Neuronal stem cell (in vitro differentiated cells): Measurements from ENCODE around the gene RSU1.

ENCODE experiments used
- DNase-seq: peaks from one replicate; pipeline ENCODE4 v3.0.0-alpha.2; 2013; ENCODE audit warnings: low spot score
- H2AFZ ChIP-seq: one replicate; pipeline ENCODE4 v1.6.1; 2013; ENCODE audit warnings: mild to moderate bottlenecking, low read length, inconsistent platforms
- H2AK5ac ChIP-seq: 2 replicates; pipeline ENCODE4 v1.6.1; 2013; ENCODE audit warnings: low read depth, mild to moderate bottlenecking, inconsistent platforms, low read length, moderate library complexity, mixed read lengths
- H2BK120ac ChIP-seq: 2 replicates; pipeline ENCODE4 v1.6.1; 2013; ENCODE audit warnings: low read depth, mild to moderate bottlenecking, inconsistent platforms, low read length, moderate library complexity, mixed read lengths
- H2BK12ac ChIP-seq: one replicate; pipeline ENCODE4 v1.6.1; 2013; ENCODE audit warnings: low read length, inconsistent platforms
- H2BK15ac ChIP-seq: 2 replicates; pipeline ENCODE4 v1.6.1; 2013; ENCODE audit warnings: mild to moderate bottlenecking, low read length, inconsistent platforms, mixed read lengths
- H2BK5ac ChIP-seq: one replicate; pipeline ENCODE4 v1.6.1; 2013; ENCODE audit warnings: inconsistent platforms, mild to moderate bottlenecking, low read length, moderate library complexity
- H3K14ac ChIP-seq: one replicate; pipeline ENCODE4 v1.6.1; 2013; ENCODE audit warnings: low read length, inconsistent platforms
- H3K18ac ChIP-seq: 2 replicates; pipeline ENCODE4 v1.6.1; 2013; ENCODE audit warnings: low read length, inconsistent platforms
- H3K23ac ChIP-seq: 2 replicates; pipeline ENCODE4 v1.6.1; 2013; ENCODE audit warnings: low read depth, mild to moderate bottlenecking, mixed read lengths, low read length, inconsistent platforms; ENCODE audit not compliant: poor library complexity
- H3K27ac ChIP-seq: replicated peaks from 3 replicates; pipeline ENCODE4 v1.5.1; 2013; ENCODE audit warnings: low read length, inconsistent platforms
- H3K27me3 ChIP-seq, 3 experiments: 2 replicates each; pipeline ENCODE4 v1.6.1; 2013; ENCODE audit warnings: low read length in 3 of 3, mild to moderate bottlenecking in 2 of 3, inconsistent platforms in 1 of 3, low read depth in 1 of 3, mixed read lengths in 1 of 3, moderate library complexity in 1 of 3; ENCODE audit not compliant: control insufficient read depth in 3 of 3, insufficient read depth in 3 of 3
- H3K36me3 ChIP-seq, 2 donors: replicated peaks in 1 of 2; 2 replicates each; pipeline ENCODE4 v1.6.1; 2013; ENCODE audit warnings: low read length in 2 of 2; ENCODE audit not compliant: control insufficient read depth in 2 of 2, insufficient read depth in 2 of 2
- H3K4ac ChIP-seq: 2 replicates; pipeline ENCODE4 v1.6.1; 2013; ENCODE audit warnings: inconsistent platforms, mild to moderate bottlenecking, low read length, moderate library complexity
- H3K4me1 ChIP-seq, 2 donors: 1 replicate in 1 of 2; 2 replicates in 1 of 2; pipeline ENCODE4 v1.6.1; 2013; ENCODE audit warnings: low read length in 2 of 2, low read depth in 1 of 2; ENCODE audit not compliant: control insufficient read depth in 2 of 2, insufficient read depth in 1 of 2
- H3K4me2 ChIP-seq: one replicate; pipeline ENCODE4 v1.6.1; 2013; ENCODE audit warnings: mild to moderate bottlenecking, low read length, inconsistent platforms; ENCODE audit not compliant: insufficient read depth, poor library complexity, severe bottlenecking
- H3K4me3 ChIP-seq, 2 donors: 2 replicates each; pipeline ENCODE4 v1.5.1; 2013; ENCODE audit warnings: low read length in 2 of 2, mild to moderate bottlenecking in 2 of 2, inconsistent platforms in 1 of 2, moderate library complexity in 1 of 2
- H3K79me1 ChIP-seq: one replicate; pipeline ENCODE4 v1.6.1; 2013; ENCODE audit warnings: low read depth, mild to moderate bottlenecking, inconsistent platforms, low read length, moderate library complexity
- H3K9ac ChIP-seq: one replicate; pipeline ENCODE4 v1.6.1; 2013; ENCODE audit warnings: mild to moderate bottlenecking, low read depth, low read length, inconsistent platforms; ENCODE audit not compliant: poor library complexity
- H3K9me3 ChIP-seq, 2 donors: replicated peaks in 1 of 2; 2 replicates each; pipeline versions ENCODE3 to v1.6.1; 2013; ENCODE audit warnings: low read length in 2 of 2, mild to moderate bottlenecking in 2 of 2, inconsistent platforms in 1 of 2, low read depth in 1 of 2, mixed read lengths in 1 of 2, moderate library complexity in 1 of 2; ENCODE audit not compliant: control insufficient read depth in 2 of 2, insufficient read depth in 1 of 2
- H4K8ac ChIP-seq: one replicate; pipeline ENCODE4 v1.6.1; 2013; ENCODE audit warnings: low read depth, mild to moderate bottlenecking, inconsistent platforms, low read length, moderate library complexity
- H4K91ac ChIP-seq: one replicate; pipeline ENCODE4 v1.6.1; 2013; ENCODE audit warnings: low read length, low read depth, mild to moderate bottlenecking, inconsistent platforms; ENCODE audit not compliant: poor library complexity
- WGBS, 2 donors: extraction: QIAGEN DNeasy Blood & Tissue Kit; methylation state at CpG; one replicate each; pipeline ENCODE4 v1.1.7; 2013; ENCODE audit warnings: missing lambda C conversion rate in 2 of 2, mixed read lengths in 1 of 2; ENCODE audit not compliant: insufficient read length in 2 of 2, insufficient replicate concordance in 1 of 2; ENCODE audit errors: extremely low coverage in 2 of 2; 5-methylcytosine and 5-hydroxymethylcytosine counted together

Gene RSU1

DNA sequence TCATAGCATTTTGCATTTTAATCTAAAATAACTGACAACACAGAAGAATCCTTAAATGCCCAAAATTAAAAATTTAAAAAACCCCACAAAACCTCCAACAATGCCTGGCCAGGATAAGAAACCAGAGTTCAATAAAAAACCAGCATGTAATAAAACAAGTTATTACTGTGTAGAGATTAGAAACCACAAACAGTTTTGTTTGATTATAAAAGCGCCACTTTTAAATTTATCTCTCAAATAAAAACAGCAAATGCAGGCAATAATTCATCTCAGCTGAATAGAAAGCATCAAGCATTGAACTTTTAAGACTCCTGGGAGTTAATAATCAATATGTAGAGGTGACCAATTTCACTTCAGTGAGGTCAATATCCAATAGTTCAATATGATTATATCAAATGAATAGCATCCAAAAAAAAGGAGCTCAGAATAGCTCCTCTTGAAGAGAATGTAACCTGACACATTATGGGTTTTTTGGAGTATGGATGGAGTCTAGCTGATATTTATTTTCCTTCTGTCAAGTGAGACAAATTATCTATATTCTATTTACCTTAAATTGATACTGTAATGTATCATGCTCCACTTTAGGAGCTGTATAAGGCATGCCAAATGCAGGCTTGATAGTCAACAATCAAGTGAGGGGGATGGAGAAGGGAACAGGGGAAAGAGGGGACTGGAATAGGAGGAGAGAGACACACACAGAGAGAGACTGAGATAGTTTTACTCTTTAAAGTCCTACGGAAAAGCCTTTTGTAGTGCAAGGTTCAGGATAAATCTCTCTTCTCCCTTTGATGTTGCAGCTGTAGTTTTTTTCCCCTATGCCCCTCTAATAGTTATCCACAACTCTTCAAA, 130.9 kb downstream of the RSU1 start:
- Histone ChIP-seq H2BK120ac (no peak overlapping the region), H3K18ac (no peak overlapping the region), H2BK12ac (no peak overlapping the region), H3K79me1 (no peaks in the 10 kb centered on the region), H4K91ac (no peak overlapping the region), H2AFZ (no peak overlapping the region), H3K14ac (no peak overlapping the region), H3K36me3 (no peaks in the 10 kb centered on the region), H2AK5ac (no peak overlapping the region), H3K4me1 (peaks cover 0 to 2% of the 10 kb centered on the region in 2 donors), H3K23ac (no peak overlapping the region), H3K9me3 (no peaks in the 10 kb centered on the region), H3K9ac (no peak overlapping the region), H4K8ac (no peak overlapping the region), H3K27ac (no peak overlapping the region), H3K4me2 (no peak overlapping the region), H2BK15ac (no peak overlapping the region), H3K4ac (no peak overlapping the region), H3K4me3 (no peak overlapping the region), H2BK5ac (no peak overlapping the region), H3K27me3 (no peaks in the 10 kb centered on the region)
- no peak for DNase-seq
- WGBS, 2 donors: no CpG with 5 or more reads among the region's 2 CpGs

DNA sequence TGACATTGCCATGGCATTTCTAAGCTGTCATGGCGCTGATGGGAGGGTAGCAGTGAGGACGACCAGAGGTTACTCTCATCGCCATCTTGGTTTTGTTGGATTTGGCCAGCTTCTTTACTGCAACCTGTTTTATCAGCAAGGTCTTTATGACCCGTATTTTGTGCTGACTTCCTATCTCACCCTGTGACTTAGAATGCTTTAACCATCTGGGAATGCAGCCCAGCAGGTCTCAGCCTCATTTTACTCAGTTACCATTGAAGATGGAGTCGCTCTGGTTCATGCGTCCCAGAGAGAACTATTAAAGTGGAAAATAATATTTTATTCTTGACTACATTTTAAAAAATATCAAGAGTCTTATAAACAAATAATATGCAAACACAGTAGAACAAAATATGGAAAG, 131.7 kb downstream of the RSU1 start:
- no peaks in the 10 kb centered on the region for H3K36me3 ChIP-seq
- H3K4me1 ChIP-seq: peaks cover 0 to 2% of the 10 kb centered on the region in 2 donors
- no peaks in the 10 kb centered on the region for H3K27me3 ChIP-seq
- H3K23ac ChIP-seq: no peak overlapping the region
- H2BK12ac ChIP-seq: no peak overlapping the region
- DNase-seq: no peak
- no peak overlapping the region for H4K8ac ChIP-seq
- H3K14ac ChIP-seq: no peak overlapping the region
- no peak overlapping the region for H3K4me2 ChIP-seq
- H4K91ac ChIP-seq: no peak overlapping the region
- H2AK5ac ChIP-seq: no peak overlapping the region
- no peak overlapping the region for H2AFZ ChIP-seq
- no peak overlapping the region for H3K4ac ChIP-seq
- no peaks in the 10 kb centered on the region for H3K79me1 ChIP-seq
- H2BK120ac ChIP-seq: no peak overlapping the region
- H3K4me3 ChIP-seq: no peak overlapping the region
- no peak overlapping the region for H3K27ac ChIP-seq
- H3K18ac ChIP-seq: no peak overlapping the region
- H2BK15ac ChIP-seq: no peak overlapping the region
- no peak overlapping the region for H3K9ac ChIP-seq
- no peak overlapping the region for H2BK5ac ChIP-seq
- H3K9me3 ChIP-seq: no peaks in the 10 kb centered on the region
- WGBS, 2 donors: no CpG with 5 or more reads among the region's 6 CpGs

DNA sequence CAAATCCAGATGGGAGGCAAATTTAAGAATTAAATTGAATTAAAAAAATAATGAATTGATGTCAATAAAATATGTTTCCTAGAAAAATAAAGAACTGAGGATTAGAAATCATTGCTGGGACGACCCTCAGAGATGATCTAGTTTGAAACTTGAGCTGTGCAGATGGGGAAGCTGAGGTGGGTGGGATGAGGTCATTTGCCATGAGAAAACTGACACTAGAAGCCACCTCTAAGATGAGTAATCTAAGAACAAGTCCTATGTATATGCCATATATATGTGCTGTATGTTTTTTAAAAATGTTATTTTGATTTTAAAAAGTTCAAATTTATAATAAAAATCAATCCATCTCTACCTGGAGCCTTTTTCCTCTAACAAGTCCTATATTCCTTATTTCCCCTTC, 135.7 kb downstream of the RSU1 start:
- H3K9ac ChIP-seq: no peak overlapping the region
- peaks cover 0 to 2% of the 10 kb centered on the region in 2 donors for H3K4me1 ChIP-seq
- H2AK5ac ChIP-seq: no peak overlapping the region
- no peak overlapping the region for H4K91ac ChIP-seq
- H3K14ac ChIP-seq: no peak overlapping the region
- peaks cover 0 to 2% of the 10 kb centered on the region in 2 donors for H3K9me3 ChIP-seq
- H2BK120ac ChIP-seq: no peak overlapping the region
- H2BK5ac ChIP-seq: no peak overlapping the region
- no peaks in the 10 kb centered on the region for H3K79me1 ChIP-seq
- H2BK15ac ChIP-seq: no peak overlapping the region
- H3K4me3 ChIP-seq: no peak overlapping the region
- H2AFZ ChIP-seq: no peak overlapping the region
- H3K23ac ChIP-seq: no peak overlapping the region
- no peak overlapping the region for H3K4ac ChIP-seq
- WGBS, 2 donors: no CpG with 5 or more reads among the region's 1 CpG
- no peak overlapping the region for H3K27ac ChIP-seq
- DNase-seq: no peak
- H3K4me2 ChIP-seq: no peak overlapping the region
- H3K18ac ChIP-seq: no peak overlapping the region
- no peak overlapping the region for H4K8ac ChIP-seq
- H2BK12ac ChIP-seq: no peak overlapping the region
- no peaks in the 10 kb centered on the region for H3K36me3 ChIP-seq
- H3K27me3 ChIP-seq: no peaks in the 10 kb centered on the region

DNA sequence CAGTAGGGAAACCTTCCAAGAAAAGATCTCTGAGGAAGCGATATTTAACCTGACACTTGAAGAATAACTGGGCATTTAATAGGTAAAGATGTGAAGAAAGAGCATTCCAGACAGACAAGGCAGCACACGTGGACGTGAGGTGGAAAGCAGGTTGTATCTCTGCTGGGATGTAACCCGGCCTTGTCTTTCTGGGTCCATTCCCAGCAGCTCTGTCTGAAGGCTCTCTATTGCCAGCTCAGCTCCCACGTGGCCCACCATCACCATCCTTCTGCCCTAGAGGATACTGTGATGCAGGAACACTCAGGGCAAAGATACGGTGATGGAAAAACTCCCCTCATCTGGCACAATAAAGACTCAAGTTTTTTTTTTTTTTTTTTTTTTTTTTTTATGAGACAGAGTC, 137.7 kb downstream of the RSU1 start:
- no CpG with 5 or more reads among the region's 6 CpGs for WGBS, 2 donors
- H3K4me3 ChIP-seq: no peak overlapping the region
- H3K4me2 ChIP-seq: no peak overlapping the region
- no peak for DNase-seq
- peaks cover 0 to 2% of the 10 kb centered on the region in 2 donors for H3K9me3 ChIP-seq
- H2BK15ac ChIP-seq: no peak overlapping the region
- H3K27me3 ChIP-seq: no peaks in the 10 kb centered on the region
- H2AFZ ChIP-seq: no peak overlapping the region
- no peak overlapping the region for H4K91ac ChIP-seq
- no peak overlapping the region for H4K8ac ChIP-seq
- peak overlapping the region; percentile 23 for H3K18ac ChIP-seq
- H2BK5ac ChIP-seq: no peak overlapping the region
- no peak overlapping the region for H3K9ac ChIP-seq
- H2BK12ac ChIP-seq: no peak overlapping the region
- no peak overlapping the region for H3K14ac ChIP-seq
- no peaks in the 10 kb centered on the region for H3K36me3 ChIP-seq
- no peak overlapping the region for H3K4ac ChIP-seq
- H3K79me1 ChIP-seq: no peaks in the 10 kb centered on the region
- no peak overlapping the region for H2AK5ac ChIP-seq
- no peak overlapping the region for H3K27ac ChIP-seq
- peaks cover 0 to 2% of the 10 kb centered on the region in 2 donors for H3K4me1 ChIP-seq
- H2BK120ac ChIP-seq: no peak overlapping the region
- H3K23ac ChIP-seq: no peak overlapping the region
